DOHH2 (cell line): Measurements from ENCODE around the gene KLK5.

Source experiments
- H3F3A ChIP-seq: fragments of 200-600 bp; sonication (generic), shearing (Covaris generic); 2 replicates; pipeline ENCODE4 v1.6.0; 2016; ENCODE audit warnings: antibody characterized with exemption, mild to moderate bottlenecking; ENCODE audit not compliant: control insufficient read depth, insufficient read depth
- H3K27ac ChIP-seq: fragments of 200-600 bp; sonication (generic); 2 replicates; pipeline ENCODE4 v1.5.1; 2014; ENCODE audit warnings: low read depth, mild to moderate bottlenecking, low read length, moderate library complexity
- H3K27me3 ChIP-seq: fragments of 200-600 bp; sonication (generic); 2 replicates; pipeline ENCODE4 v1.6.1; 2014; ENCODE audit warnings: mild to moderate bottlenecking, low read length, mixed read lengths; ENCODE audit not compliant: control insufficient read depth
- H3K36me3 ChIP-seq: fragments of 200-600 bp; sonication (generic); 2 replicates; pipeline ENCODE4 v1.6.1; 2014; ENCODE audit warnings: mild to moderate bottlenecking, low read length, moderate library complexity, mixed read lengths; ENCODE audit not compliant: control insufficient read depth
- H3K4me1 ChIP-seq: fragments of 200-600 bp; sonication (generic); 2 replicates; pipeline ENCODE4 v1.6.1; 2014; ENCODE audit warnings: mild to moderate bottlenecking, low read length, mixed read lengths; ENCODE audit not compliant: control insufficient read depth
- H3K4me2 ChIP-seq: fragments of 200-600 bp; sonication (generic); 2 replicates; pipeline ENCODE4 v1.6.0; 2014; ENCODE audit warnings: mild to moderate bottlenecking, low read length, moderate library complexity
- H3K4me3 ChIP-seq: fragments of 200-600 bp; sonication (generic); 2 replicates; pipeline ENCODE4 v1.5.1; 2014; ENCODE audit warnings: mild to moderate bottlenecking, low read length, mixed read lengths
- H3K79me2 ChIP-seq: fragments of 200-600 bp; sonication (generic); 2 replicates; pipeline ENCODE4 v1.6.1; 2014; ENCODE audit warnings: mild to moderate bottlenecking, low read length, mixed read lengths; ENCODE audit not compliant: control insufficient read depth
- H3K9me2 ChIP-seq: fragments of 200-600 bp; sonication (generic); replicated peaks from 2 replicates; pipeline ENCODE4 v1.6.1; 2014; ENCODE audit warnings: mild to moderate bottlenecking, low read length, mixed read lengths; ENCODE audit not compliant: control insufficient read depth
- H3K9me3 ChIP-seq: fragments of 200-600 bp; sonication (generic); 2 replicates; pipeline ENCODE4 v1.6.1; 2014; ENCODE audit warnings: antibody characterized with exemption, low read length, mixed read lengths; ENCODE audit not compliant: control insufficient read depth, insufficient read depth
- H4K20me1 ChIP-seq: fragments of 200-600 bp; sonication (generic); 2 replicates; pipeline ENCODE4 v1.6.0; 2014; ENCODE audit warnings: low read depth, mild to moderate bottlenecking, antibody characterized with exemption, low read length, moderate library complexity; ENCODE audit not compliant: control insufficient read depth, insufficient read depth
- CTCF ChIP-seq: fragments of 200-600 bp; sonication (generic); IDR thresholded peaks from one replicate; pipeline ENCODE4 v1.5.1; 2014; ENCODE audit warnings: antibody characterized with exemption, mild to moderate bottlenecking, low read depth, low read length; ENCODE audit not compliant: poor library complexity, severe bottlenecking
- EZH2phosphoT487 ChIP-seq: fragments of 200-600 bp; sonication (generic); IDR thresholded peaks from 2 replicates; pipeline ENCODE4 v1.6.1; 2017; ENCODE audit warnings: borderline replicate concordance, mild to moderate bottlenecking, antibody characterized with exemption, low read length, moderate library complexity, mixed read lengths

The KLK5 gene

GRCh38 chr19:51000426-51000825 is 47.6 kb upstream of the KLK5 start:
- Histone ChIP-seq H3K79me2 (no peaks in the 10 kb centered on the region), H3K9me3 (no peaks in the 10 kb centered on the region), H3K27ac (no peak overlapping the region), H3F3A (no peaks in the 10 kb centered on the region), H3K9me2 (no peaks in the 10 kb centered on the region), H3K4me1 (no peaks in the 10 kb centered on the region), H3K4me3 (no peak overlapping the region), H3K27me3 (no peaks in the 10 kb centered on the region), H4K20me1 (no peaks in the 10 kb centered on the region), H3K4me2 (no peak overlapping the region), H3K36me3 (no peaks in the 10 kb centered on the region)
- no peak for TF ChIP-seq CTCF
- no peak for TF ChIP-seq EZH2phosphoT487

- no peaks in the 10 kb centered on the region for H3K4me1 ChIP-seq
- no peaks in the 10 kb centered on the region for H3K27me3 ChIP-seq
- H3K9me2 ChIP-seq = no peaks in the 10 kb centered on the region
- H3K36me3 ChIP-seq = no peaks in the 10 kb centered on the region
- no peaks in the 10 kb centered on the region for H3F3A ChIP-seq
- H3K4me2 ChIP-seq = no peak overlapping the region
- no peak overlapping the region for H3K27ac ChIP-seq
- no peak overlapping the region for H3K4me3 ChIP-seq
- TF ChIP-seq CTCF (no peak), EZH2phosphoT487 (no peak)
- no peaks in the 10 kb centered on the region for H4K20me1 ChIP-seq
- H3K9me3 ChIP-seq = peaks cover 9% of the 10 kb centered on the region; the same call in 1 of the 2 replicates
- no peaks in the 10 kb centered on the region for H3K79me2 ChIP-seq
Observed at GRCh38 chr19:50998686-50999085, 45.8 kb upstream of the KLK5 start.

- Histone ChIP-seq H3K4me2 (no peak overlapping the region), H3K27me3 (no peaks in the 10 kb centered on the region), H3K4me3 (no peak overlapping the region), H4K20me1 (no peaks in the 10 kb centered on the region), H3F3A (no peaks in the 10 kb centered on the region), H3K27ac (no peak overlapping the region), H3K9me2 (no peaks in the 10 kb centered on the region), H3K4me1 (no peaks in the 10 kb centered on the region), H3K79me2 (no peaks in the 10 kb centered on the region), H3K9me3 (peaks cover 9% of the 10 kb centered on the region; the same call in 1 of the 2 replicates), H3K36me3 (no peaks in the 10 kb centered on the region)
- TF ChIP-seq EZH2phosphoT487 (no peak), CTCF (no peak)
Observed at GRCh38 chr19:50998061-50998460, 45.2 kb upstream of the KLK5 start.
